Measurements from ENCODE around the gene RELB.

- TF ChIP-seq CTCF (IDR thresholded peaks at IDR 0.05), result no peak
- TF ChIP-seq POLR2A (IDR thresholded peaks at IDR 0.05), result no peak
Measured at GRCh38 chr19:45069056-45069455, 67.8 kb downstream of the RELB start.
